NOMO-1 treated with DMSO at 0.1 percent for 48 hours (cell line): ENCODE results near the gene CPB2.

Experiments
- DNase-seq: peaks from one replicate; lab custom pipeline; 2025; ENCODE audit not compliant: unreplicated experiment; lab: John Stamatoyannopoulos, UW

CPB2 gene

DNA sequence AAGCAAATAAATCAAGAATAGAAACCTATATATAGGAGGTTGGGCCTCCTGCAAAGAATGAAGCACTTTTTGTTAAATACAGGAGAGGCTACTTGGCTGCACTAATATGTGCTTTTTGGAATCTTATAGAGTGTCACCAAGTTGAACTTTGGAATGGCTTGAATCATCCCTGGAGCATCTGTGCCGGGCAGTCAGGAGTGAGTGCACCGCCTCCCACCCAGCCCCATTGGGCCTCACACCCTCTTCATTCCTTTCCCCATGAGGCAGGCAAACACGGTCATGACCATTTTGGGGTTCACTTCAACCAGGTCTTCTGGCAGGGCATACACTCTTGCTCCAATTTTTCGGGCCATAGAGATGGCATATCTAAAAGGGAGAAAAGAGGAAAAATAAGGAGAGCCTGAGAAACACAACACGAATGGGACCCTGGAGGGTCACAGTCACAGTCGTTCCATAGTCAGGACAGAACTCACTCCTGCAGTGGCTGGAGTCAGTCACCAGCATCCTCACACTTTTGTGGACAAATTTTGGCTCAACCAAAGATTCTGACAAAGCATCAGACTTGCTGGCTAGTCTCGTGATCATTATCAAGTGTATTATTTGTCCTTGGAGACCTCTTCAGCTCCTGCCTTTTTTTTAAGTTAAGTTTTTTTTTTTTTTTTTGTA, 22.7 kb upstream of the CPB2 start:
- no peak for DNase-seq

DNA sequence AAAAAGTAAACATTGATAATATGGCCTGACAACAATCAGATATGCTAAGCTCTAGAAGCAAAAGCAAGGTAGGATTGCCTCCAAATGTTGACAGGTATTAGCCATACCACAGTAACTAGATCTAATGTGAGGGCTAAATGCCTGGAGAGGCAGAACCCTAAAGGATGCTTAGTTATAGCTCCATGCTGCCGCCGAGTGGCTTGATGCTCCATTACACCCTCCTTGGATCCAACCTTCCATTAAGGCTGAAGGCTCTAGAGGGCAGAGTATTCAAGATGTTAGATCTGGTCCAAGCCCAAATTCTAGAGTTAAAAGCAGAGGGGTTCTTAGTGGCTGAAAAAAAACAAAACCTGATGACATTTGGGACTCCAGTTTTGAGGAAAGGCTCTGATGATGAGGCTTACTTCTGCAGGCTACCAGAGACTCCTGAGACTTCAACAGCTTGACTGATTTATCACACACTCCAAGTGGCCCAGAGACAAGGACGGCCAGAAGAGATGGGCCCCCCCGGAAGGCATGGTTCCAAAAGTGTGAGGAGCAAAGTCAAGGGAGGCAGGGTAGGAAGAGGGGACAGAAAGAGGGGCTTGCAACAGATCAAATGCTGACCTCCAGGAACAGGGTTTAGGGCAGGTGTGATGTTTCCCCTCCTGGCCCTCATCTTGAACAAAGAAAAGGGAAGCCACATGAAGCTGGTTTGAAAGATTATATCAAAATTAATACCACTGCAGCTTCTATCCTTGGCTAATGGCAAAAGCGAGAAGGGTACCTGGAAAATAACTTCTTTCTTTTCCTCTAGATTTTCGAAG, 21.9 kb upstream of the CPB2 start:
- peak; percentile 86 for DNase-seq

DNA sequence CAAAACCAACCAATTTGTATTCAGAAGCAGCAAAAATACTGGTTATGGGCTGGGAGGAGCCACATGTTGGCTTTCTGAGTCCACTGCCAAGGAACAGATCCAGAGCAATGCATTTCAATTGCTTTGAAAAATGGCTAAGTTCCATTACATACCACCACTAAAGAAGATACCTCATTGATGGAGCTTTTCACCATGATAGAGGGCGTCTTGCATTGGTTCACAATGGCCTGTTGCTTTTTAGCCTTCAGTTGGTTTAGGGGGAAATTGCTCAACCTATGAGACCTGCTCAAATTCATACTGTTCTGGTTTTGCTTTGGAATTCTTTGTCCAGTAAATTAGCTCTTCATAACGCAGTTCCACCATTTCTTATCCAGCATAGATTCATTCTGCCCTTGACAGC, 21.2 kb upstream of the CPB2 start:
- no peak for DNase-seq

DNA sequence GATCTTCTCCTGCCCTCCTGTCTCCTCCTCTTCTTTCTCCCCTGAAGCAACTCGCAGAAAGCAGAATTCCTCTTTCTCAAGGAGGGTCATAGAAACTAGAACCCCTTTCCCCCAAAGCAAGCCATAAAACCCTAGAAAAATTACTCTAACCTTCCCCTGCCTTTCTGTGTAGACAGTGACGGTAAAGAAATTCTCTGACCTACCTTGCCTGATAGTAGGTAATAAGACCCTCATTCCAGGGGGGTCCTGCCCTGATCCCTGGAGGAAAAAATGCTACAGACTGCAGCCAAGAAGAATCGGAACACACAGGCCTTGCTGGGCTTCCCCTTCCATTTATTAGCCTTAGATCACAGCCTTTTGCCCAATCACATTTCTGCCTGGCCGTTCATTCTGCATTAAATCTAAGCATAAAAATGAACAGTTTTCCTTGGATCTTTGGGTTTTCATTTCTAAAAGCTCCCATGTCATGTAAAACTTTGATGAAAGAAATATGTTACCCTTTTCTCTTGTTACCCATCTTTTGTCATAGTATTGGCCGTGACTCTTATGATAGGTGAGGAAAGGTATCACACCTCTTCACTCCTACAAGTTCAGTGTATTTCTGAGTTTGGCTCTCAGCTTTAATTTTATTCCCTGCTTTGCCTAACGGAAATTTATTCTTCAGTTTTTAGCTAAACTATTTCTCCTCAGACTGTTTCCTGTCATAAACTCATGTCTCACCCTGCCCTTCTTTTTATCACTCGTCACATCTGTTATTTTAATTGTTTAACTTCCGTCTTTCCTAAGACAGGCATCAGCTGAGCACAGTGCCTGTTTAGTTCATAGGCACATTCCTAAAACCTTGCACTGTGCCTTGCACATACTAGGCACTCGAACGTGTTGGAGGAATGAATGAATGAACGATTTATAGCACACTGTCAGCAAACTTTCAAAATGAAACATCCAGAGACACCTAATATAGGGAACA, 20.4 kb upstream of the CPB2 start:
- peak; percentile 58 for DNase-seq

DNA sequence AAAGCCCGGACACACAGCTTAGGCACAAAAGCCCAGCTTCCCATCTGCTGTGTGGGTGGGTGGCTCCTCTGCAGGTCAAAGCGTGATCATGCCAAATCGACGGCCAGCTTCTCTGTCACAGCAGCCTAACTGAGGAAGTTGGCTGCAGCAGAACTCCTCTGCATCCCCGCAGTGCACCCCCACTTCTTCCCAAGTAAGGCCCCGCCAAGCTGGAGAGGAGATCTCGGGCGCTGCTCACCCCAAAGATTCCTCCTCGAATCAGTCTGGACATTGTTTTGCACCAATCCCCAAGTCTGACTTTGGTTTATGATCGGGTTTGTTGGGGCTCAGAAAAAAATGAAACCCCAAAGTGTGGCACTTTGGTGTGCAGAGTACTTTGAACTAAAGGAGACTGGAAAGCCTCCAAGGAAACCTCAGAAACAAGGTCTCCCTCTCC, 19.7 kb upstream of the CPB2 start:
- peak; percentile 32 for DNase-seq

DNA sequence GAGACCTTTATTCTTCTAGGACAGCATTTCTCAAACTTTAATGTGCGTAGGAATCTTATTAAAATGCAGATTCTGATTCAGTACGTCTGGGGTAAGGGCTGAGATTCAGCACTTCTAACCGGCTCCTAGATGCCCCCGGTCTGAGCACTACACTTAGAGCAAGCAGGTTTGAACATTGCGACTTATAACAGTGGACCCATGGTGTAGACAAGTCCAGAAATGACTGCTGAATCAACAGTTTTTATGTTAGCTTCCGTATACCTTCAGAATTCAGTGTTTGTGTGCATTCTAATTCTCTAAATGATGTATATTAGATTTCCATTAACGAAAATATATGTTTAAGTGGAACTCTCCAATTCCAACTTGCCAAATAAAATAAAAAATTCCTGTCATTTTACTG, 17.5 kb upstream of the CPB2 start:
- no peak for DNase-seq

DNA sequence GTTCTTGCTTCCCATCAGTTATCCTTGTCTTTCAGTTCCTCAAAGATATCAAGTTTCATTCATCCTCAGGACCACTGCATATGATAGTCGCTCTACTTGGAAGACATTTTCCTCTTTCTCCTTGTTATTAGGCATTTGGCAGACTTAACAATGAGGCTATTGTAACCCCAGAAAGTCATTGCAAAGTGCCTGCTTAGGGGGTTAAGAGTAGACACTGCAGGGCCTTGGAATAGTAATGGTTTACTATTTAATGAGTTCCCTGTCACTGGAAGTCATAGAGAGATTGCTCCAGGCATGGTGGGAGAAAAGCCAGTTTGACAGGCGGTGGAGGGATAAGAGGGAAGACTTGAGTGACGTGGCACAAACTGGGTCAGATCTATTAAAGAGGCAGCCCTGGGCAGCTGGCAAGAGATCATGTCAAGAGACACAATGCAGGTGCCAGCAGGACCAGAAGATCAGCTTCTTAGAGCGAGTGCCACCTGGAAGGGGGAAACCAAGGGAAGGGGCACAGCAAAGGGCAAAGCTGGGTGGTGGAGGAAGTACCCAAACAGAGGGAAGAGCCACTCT, 16.8 kb upstream of the CPB2 start:
- no peak for DNase-seq

DNA sequence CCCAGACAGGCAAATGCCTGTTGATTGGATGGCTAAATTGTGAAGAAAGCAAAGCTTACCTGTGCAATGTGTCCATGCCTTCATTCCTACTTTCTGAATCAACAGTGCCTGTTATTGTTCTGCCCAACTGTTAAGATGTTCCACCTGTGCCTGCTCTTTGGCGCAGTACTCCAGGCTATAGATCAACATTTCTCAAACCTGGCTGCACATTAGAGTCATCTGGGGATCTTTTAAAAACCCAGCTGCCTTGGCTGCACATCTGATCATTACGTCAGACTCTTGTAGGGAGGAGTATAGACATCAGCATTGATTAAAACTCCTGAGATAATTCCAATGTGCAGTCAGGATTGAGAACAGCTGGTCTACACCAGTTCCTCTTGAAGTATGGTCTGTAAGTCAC, 16.2 kb upstream of the CPB2 start:
- DNase-seq = no peak

DNA sequence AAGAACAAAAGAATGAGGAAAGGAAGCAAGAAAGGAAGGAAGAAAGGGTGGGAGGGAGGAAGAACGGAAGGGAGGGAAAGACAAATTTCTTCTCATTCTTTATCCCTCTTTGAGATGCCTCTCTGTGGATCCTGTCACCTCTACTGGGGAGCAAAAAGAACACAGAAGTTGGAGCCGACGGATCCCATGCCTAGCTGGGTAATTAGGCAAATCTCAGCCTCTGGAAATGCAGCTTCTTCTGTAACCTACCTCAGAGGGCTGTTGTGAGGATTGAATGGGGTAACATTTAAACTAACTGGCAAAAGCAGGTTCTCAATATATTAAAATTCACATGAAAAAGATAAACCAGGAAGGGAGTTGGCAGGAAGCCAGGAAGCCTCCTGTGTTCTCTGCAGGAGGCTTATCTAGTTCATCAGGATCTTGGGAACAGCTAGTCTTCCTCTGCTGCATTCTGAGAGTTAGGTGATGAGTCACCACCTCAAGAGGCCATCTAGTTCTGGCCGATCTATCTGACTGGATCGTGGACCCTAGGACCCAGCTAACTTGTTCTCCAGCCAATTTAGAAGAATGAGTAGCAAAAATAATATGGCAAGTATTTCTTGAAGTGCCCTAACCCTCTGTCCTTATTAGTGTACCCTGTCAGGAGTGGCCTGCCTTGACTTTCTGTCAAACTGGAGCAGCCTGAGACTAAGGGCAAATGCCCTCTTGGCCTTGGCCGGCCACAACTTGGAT, 15.2 kb upstream of the CPB2 start:
- DNase-seq = no peak

DNA sequence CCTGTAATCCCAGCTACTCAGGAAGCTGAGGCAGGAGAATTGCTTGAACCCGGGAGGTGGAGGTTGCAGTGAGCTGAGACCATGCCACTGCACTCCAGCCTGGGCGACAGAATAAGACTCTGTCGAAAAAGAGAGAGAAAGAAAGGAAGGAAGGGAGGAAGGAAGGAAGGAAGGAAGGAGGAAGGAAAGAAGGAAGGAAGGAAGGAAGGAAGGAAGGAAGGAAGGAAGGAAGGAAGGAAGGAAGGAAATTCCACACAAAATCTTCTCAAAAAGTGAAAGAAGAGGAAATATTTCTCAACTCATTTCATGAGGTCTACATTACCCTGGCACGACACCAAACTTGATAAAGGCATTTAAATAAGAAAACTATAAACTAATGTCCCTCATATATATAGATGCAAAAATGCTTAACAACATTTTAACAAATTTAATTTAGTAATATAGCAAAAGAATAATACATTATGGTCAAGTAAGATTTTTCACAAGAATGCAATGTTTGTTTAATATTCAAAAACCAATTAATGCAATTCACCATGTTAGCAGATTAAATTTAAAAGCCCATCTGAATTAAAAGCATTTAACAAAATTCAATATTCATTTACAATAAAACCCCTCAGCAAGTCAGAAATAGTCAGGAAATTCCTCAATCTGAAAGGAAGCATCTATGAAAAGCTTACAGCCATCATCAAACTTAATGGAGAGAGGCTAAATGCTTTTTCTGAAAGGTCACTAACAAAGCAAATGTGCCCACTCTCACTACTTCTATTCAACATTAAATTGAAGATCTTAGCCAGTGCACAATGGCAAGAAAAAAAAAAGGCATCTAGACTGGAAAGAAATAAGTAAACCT, 12.0 kb upstream of the CPB2 start:
- DNase-seq = no peak

DNA sequence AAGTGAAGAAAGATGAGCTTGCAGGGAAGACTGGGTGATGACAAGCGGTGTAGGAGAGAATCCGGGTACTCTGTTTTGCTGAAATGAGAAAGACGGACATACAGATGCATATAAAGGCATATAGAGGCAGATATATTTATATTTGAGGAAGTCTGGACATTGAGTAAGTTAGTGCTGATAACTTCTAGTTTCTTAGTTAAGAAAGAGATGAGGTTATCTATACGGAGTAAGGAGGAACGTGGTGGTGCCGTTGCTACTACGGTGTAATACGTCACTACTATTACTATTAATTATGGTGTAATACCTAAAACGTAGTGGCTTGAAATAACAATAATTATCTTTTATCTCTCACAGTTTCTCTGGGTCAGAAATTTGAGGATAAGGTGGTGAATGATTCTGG, 9.8 kb upstream of the CPB2 start:
- DNase-seq = peak; percentile 80

DNA sequence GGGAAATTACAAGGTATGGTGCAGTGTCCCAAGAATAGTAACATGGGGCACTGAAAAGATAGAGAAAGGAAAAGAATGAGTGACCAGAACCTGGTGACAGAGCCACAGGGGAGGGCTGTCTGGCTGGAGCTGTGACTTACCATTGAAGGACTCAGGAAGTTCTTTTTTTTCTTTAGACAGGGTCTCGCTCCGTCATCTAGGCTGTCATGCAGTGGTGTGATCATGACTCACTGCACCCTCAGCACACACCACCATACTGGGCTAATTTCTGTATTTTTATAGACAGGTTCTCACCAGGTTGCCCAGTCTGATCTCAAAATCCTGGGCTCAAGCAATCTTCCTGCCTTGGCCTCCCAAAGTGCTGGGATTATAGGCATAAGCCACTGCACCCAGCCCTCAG, 8.8 kb upstream of the CPB2 start:
- DNase-seq = peak; percentile 72

DNA sequence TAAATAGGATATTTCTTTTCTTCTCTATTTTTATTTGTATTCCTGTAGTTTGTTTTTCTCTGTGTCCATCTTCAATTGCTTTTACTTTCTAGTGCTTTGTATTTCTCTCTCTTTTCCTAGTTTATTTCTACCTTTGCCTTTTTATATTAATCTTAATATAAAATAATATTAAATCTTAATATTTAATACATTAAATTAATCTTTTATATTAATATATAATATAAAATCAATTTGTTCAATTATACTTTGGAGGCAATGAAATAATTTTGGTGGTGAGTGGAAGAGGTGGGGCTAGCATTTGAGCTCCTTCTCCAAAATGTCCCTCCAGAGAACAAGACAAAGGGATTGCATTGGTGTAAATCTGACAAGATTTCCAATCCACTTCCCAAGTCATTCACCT, 6.3 kb upstream of the CPB2 start:
- DNase-seq = no peak

DNA sequence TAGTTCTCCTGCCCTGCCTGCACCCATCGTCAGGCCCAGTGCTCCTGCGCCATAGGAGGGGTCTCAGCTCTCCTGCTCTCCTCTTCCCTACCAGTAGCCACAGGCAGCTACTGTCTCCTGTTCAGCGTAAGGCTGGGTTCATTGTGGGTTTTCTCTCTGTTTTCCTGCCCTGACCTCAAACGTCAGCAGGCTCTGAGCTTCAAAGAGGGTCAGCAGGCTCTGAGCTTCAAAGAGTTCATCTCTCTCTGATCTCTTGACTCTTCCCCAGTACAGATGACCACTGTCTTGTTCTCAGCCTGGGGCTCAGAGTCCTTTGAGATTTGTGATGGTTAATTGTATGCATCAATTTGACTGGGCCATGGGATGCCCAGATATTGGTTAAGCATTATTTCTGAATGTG, 4.6 kb upstream of the CPB2 start:
- DNase-seq = no peak

DNA sequence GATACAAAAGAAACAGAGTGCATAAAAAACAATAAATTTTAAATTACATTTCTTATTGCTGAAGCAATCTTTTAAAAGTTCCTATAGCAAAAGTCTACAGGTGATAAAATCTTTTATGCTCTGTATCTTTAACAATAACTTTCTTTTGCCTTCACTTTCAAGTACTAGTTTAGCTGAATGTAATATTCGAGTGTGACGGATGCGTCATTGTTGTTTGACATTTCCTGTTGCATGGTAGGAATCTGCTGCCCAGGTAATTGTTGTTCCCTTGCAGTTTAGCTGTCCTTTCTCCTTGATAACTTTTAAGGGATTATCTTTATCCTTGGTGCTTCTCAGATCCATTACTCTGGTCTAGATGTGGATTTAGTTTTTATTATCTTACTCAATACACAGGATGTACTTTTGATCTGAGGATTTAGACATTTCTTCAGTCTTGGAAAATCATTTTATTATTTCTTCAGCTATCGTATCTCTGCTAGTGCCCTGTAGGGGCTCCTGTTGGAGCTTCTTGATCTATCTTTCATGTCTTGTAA, 2.1 kb upstream of the CPB2 start:
- peak; percentile 12 for DNase-seq

DNA sequence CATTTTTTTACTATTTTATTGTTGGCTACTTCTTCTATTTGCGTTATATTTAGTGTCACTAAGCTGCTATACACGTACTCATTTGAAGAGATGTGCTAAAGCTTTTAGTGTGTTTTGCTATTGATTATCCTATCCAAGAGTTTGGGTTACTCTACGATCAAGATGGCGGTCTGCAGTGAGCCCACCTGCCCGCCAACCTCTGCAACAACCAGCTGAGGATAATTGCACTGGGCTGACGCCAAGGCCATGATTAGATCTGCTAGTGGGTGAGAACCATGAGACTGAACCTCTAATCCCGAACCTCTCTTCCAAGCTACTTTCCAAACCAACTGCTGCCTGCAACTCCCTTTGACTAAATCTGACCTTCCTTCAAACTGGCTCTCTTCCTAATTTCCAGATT, 1.8 kb downstream of the CPB2 start:
- no peak for DNase-seq

DNA sequence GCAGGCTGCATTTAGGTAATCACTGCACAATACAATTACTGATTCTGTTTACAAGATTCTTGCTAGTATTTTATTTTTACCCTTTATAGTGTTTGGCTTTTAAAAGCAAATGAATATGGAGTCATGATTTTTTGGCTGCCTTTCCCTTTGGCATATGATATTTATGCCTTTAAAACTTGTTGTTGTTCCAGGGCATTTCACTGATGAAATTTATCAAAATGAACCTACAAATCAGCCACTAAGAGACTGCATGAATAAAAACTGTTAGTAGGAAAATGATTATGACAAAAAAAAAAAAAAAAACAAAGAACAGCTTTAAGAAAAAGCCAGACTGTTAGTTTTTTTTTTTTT, 2.6 kb downstream of the CPB2 start:
- DNase-seq = no peak

DNA sequence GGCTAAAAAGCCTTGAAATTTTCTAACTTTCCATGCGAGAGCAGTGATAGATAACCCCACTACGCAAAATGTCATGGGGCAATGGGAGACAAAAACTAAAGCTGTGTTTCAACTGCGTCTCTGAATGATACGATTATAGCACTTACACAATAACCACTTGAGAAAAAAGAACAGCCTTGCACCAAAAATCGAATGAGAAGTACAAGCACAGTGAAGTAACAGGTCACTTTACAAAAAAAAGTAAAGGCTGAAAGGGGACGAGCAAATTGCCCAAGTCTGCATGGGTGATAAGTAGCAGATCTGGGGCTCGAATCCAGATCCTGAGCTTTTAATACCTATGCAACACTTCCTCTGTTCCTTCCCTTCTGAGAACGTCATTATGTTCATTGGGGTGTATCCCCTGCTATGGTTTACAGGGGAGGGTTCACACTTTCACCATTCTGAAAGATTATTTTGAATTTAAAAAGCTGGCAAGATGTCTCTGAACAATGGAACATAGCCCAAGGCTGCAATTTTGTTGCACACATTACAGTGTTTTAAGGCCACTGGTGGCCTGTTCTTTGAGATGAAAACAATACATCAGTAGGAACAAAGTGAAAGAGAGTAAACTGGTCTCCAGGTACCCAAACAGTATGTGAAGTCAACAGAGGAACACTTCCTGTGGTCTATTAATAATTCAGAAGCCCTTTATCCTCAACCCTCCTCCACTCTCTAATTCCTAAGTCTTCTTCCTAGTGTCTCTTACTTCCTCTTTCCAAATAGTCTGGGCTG, 3.2 kb downstream of the CPB2 start:
- DNase-seq = peak; percentile 65

DNA sequence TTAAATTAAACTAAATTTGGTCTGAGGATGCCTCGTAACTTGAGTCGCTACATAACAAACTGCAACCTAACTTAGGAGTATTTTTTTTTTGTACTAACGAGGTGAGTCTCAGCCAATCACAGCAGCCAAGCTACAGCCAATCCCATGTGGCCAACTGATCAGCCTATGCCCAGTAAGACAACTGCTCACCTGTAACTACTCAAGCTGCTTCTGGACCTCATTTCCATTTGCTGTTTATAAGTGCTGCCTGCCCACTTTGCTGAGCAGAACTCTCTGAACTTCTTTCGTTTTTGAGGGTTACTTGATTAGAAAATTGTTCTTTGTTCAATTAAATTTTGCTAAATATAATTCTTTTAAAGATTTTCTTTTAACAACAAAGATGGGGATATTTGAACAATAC, 3.8 kb downstream of the CPB2 start:
- DNase-seq = no peak
